Right lobe of liver (tissue), 6 donors: ENCODE measurements around the gene LTO1. TPM values are rescaled to one million over a fixed set of nuclear protein-coding genes. Genes with fewer than 3 reads are reported as not detected.

Experiments
- ATAC-seq, 4 donors: fragments of 200-7000 bp; cut with Tn5 transposase; one replicate each; pipeline ENCODE4 v1.9.1; 2020; ENCODE audit warnings: mild to moderate bottlenecking in 4 of 4, moderate library complexity in 4 of 4
- DNase-seq, 3 donors: peaks; one replicate each; pipeline ENCODE4 v3.0.0-alpha.2; 2020
- H3K27ac ChIP-seq, 3 donors: fragments of 200-600 bp; one replicate each; pipeline ENCODE4 v1.8.0; 2022
- H3K27me3 ChIP-seq, 2 donors: fragments of 200-600 bp; one replicate each; pipeline ENCODE4 v1.8.0; 2022
- H3K36me3 ChIP-seq, 4 donors: fragments of 200-600 bp; sonication (generic) in 1 of 4; one replicate each; pipeline versions ENCODE4 v1.5.1 to v1.8.0; 2017 to 2022; ENCODE audit warnings: control low read depth in 1 of 4
- H3K4me1 ChIP-seq, 4 donors: fragments of 200-600 bp; sonication (generic) in 1 of 4; one replicate each; pipeline versions ENCODE4 v1.5.1 to v1.8.0; 2017 to 2022; ENCODE audit warnings: control low read depth in 1 of 4
- H3K4me3 ChIP-seq, 3 donors: fragments of 200-600 bp; one replicate each; pipeline ENCODE4 v1.8.0; 2022
- H3K9me3 ChIP-seq, 4 donors: fragments of 200-600 bp; sonication (generic) in 1 of 4; one replicate each; pipeline versions ENCODE4 v1.5.1 to v1.8.0; 2017 to 2022; ENCODE audit warnings: control low read depth in 1 of 4
- POLR2A ChIP-seq: fragments of 450-650 bp; IDR thresholded peaks from one replicate; pipeline ENCODE4 v1.6.1; 2017; ENCODE audit warnings: antibody characterized with exemption, mild to moderate bottlenecking
- WGBS: methylation state at CpG from one replicate; pipeline ENCODE4 v1.1.6; 2018; ENCODE audit warnings: low coverage, low lambda C conversion rate; ENCODE audit not compliant: insufficient coverage; ENCODE audit errors: missing lambda C conversion rate; 5-methylcytosine and 5-hydroxymethylcytosine counted together
- intact Hi-C, 2 donors: fragments of 100-400 bp; cut with DNase I; formaldehyde crosslinking; loops; one replicate each; pipeline versions ENCODE4 v1.11.2 to v1.14.1; 2022
- total RNA-seq, 6 experiments: library from RNA; depleted of rRNA in 2 of 6; stranded (reverse); fragments of >200 nt in 2 of 6; fragmentation: NEBNext Ultra II Directional in 3 of 6; extraction: Animal tissue kit (Norgen Biotek cat#: 25700) in 3 of 6; gene quantifications; one replicate each; pipeline versions ENCODE4 v1.1.0 to v1.2.4, GENCODE V29; 2016 to 2023
- TF ChIP-seq, protein P1 (sequence below), 4 donors: fragments of 200-600 bp in 3 of 4; fragments of 450-650 bp in 1 of 4; IDR thresholded peaks; one replicate each; pipeline versions ENCODE4 v1.5.1 to v1.8.0; 2016 to 2022; ENCODE audit warnings: antibody characterized with exemption in 4 of 4, mild to moderate bottlenecking in 2 of 4
- donor health status: DM: no; HTN: yes; CAD: no.
- donor health status: DM: no; HTN: no; CAD: no.
- donor health status: DM: no; HTN: no; CAD: no.
- donor health status: DM: no; HTN: yes; CAD: no.
- donor health status: DM: no; HTN: yes; CAD: no.

Gene LTO1
- total RNA-seq, 6 experiments from 2014 or later = 4.1 to 7.9 (median 5.6) TPM

DNA sequence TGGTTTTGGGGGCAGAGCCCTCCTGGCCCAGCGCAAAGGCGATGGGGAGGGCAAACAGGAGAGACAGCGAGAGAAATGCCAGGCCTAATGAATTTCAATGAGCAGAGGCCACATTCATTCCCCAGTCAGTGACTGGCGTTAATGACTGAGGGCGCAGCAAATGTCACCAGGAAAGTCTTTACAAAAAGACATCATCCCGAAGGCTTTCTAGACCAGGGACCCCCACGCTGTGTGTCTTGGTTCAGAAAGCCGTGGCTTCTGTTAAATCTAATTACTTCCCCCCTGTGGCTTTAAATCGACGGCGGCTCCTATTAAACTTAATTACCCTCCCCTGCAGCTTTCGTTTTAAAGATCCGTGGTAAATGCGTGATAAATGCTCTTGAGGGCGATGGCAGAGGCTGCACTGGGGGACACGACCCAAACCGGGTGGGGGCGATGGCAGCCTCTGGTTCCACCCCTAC is 30.2 kb upstream of the LTO1 start:
- WGBS = 27% methylated on average over 15 of the region's 18 CpGs
- H3K4me1 ChIP-seq = peaks cover 0 to 10% (median 5%) of the 10 kb centered on the region in 4 donors
- no peak for TF ChIP-seq POLR2A
- TF ChIP-seq, protein P1, sequence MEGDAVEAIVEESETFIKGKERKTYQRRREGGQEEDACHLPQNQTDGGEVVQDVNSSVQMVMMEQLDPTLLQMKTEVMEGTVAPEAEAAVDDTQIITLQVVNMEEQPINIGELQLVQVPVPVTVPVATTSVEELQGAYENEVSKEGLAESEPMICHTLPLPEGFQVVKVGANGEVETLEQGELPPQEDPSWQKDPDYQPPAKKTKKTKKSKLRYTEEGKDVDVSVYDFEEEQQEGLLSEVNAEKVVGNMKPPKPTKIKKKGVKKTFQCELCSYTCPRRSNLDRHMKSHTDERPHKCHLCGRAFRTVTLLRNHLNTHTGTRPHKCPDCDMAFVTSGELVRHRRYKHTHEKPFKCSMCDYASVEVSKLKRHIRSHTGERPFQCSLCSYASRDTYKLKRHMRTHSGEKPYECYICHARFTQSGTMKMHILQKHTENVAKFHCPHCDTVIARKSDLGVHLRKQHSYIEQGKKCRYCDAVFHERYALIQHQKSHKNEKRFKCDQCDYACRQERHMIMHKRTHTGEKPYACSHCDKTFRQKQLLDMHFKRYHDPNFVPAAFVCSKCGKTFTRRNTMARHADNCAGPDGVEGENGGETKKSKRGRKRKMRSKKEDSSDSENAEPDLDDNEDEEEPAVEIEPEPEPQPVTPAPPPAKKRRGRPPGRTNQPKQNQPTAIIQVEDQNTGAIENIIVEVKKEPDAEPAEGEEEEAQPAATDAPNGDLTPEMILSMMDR (IDR thresholded peaks at IDR 0.05) = no peak

GRCh38 chr11:69704508-69705253 is 29.5 kb upstream of the LTO1 start:
- H3K36me3 ChIP-seq = no peaks in the 10 kb centered on the region
- DNase-seq = no peak
- intact Hi-C loops = no loop called here
- H3K9me3 ChIP-seq = no peaks in the 10 kb centered on the region
- 9% methylated on average over 55 of the region's 63 CpGs for whole genome bisulfite sequencing
- TF ChIP-seq POLR2A = no peak
- TF ChIP-seq, protein P1 (IDR thresholded peaks at IDR 0.05) = peak; percentile 26 to 52 (median 42)
- peak in 1 of 4 donors; percentile 8 for ATAC-seq
- peaks cover 0 to 11% (median 5%) of the 10 kb centered on the region in 4 donors for H3K4me1 ChIP-seq
- peaks cover 9 to 33% of the 10 kb centered on the region in 2 donors for H3K27me3 ChIP-seq
- H3K27ac ChIP-seq = no peak overlapping the region
- H3K4me3 ChIP-seq = no peak overlapping the region

More for the DNA sequence above, 30.2 kb upstream of the LTO1 start:
- Histone ChIP-seq H3K4me3 (no peak overlapping the region), H3K27me3 (peaks cover 9 to 33% of the 10 kb centered on the region in 2 donors), H3K36me3 (no peaks in the 10 kb centered on the region), H3K27ac (no peak overlapping the region), H3K9me3 (no peaks in the 10 kb centered on the region)
- intact Hi-C loops = no loop called here
- no peak for DNase-seq
- ATAC-seq = no peak

- 0% methylated on average over 15 of the region's 67 CpGs for WGBS
- no peak within 1 kb of the TSS for H3K4me3 ChIP-seq
- H3K9me3 ChIP-seq = no peaks in the 10 kb centered on the region
- H3K27ac ChIP-seq = no peak within 1 kb of the TSS
- TF ChIP-seq, protein P1 (IDR thresholded peaks at IDR 0.05) = no peak
- no peak for TF ChIP-seq POLR2A
- no peak for DNase-seq
- no peak for ATAC-seq
- H3K27me3 ChIP-seq = peaks cover 9 to 33% of the 10 kb centered on the region in 2 donors
- H3K36me3 ChIP-seq = no peaks in the 10 kb centered on the region
- intact Hi-C loops = no loop called here
- H3K4me1 ChIP-seq = peaks cover 0 to 11% (median 5%) of the 10 kb centered on the region in 4 donors
Measured at GRCh38 chr11:69703768-69704507, 28.8 kb upstream of the LTO1 start, which contains the start of gene FGF19. Gene FGF19, minus strand, starts transcription at chr11:69704022. Its CDS starts 146 bp downstream, at chr11:69703876.

GRCh38 chr11:69703453-69703767 is 28.3 kb upstream of the LTO1 start:
- Histone ChIP-seq H3K27me3 (peaks cover 9 to 33% of the 10 kb centered on the region in 2 donors), H3K36me3 (no peaks in the 10 kb centered on the region), H3K4me3 (no peak overlapping the region), H3K9me3 (no peaks in the 10 kb centered on the region), H3K27ac (no peak overlapping the region), H3K4me1 (peaks cover 0 to 11% (median 5%) of the 10 kb centered on the region in 4 donors)
- TF ChIP-seq, protein P1 (IDR thresholded peaks at IDR 0.05) = no peak
- TF ChIP-seq POLR2A = no peak
- intact Hi-C loops = no loop called here
- WGBS = 7% methylated on average over 3 of the region's 34 CpGs
- ATAC-seq (no peak), DNase-seq (no peak)
